Choroid plexus epithelial cell (primary cell): ENCODE measurements around the gene TPD52L1.
A peak's percentile ranks its signal among the peaks of the same experiment; 100 is the strongest.

Experiments
- DNase-seq: peaks from one replicate; pipeline ENCODE4 v3.0.0-alpha.2; 2010; ENCODE audit warnings: low read depth
- H3K4me3 ChIP-seq: 2 replicates; pipeline ENCODE4 v1.5.1; 2011; ENCODE audit warnings: low read depth, mild to moderate bottlenecking, control low read depth, low read length, moderate library complexity
- CTCF ChIP-seq: conservative IDR thresholded peaks from 2 replicates; pipeline ENCODE4 v1.5.1; 2011; ENCODE audit warnings: low read depth, mild to moderate bottlenecking, control low read depth, inconsistent platforms, low read length, moderate library complexity

The TPD52L1 gene

GRCh38 chr6:125306756-125307149 is 153.2 kb downstream of the TPD52L1 start:
- TF ChIP-seq CTCF, result no peak
- no peak overlapping the region for H3K4me3 ChIP-seq
- no peak for DNase-seq

- H3K4me3 ChIP-seq, result no peak overlapping the region
- DNase-seq, result peak; percentile 69
- no peak for TF ChIP-seq CTCF
These were observed 153.7 kb downstream of the TPD52L1 start for GRCh38 chr6:125307150-125307838.

GRCh38 chr6:125307964-125308615 is 154.5 kb downstream of the TPD52L1 start:
- TF ChIP-seq CTCF, result no peak

GRCh38 chr6:125310994-125311649 is 157.5 kb downstream of the TPD52L1 start:
- DNase-seq, result peak; percentile 85
- no peak overlapping the region for H3K4me3 ChIP-seq
- peak; percentile 71 for TF ChIP-seq CTCF

More at GRCh38 chr6:125307964-125308615, 154.5 kb downstream of the TPD52L1 start:
- no peak overlapping the region for H3K4me3 ChIP-seq
- DNase-seq, result no peak

- TF ChIP-seq CTCF, result no peak
- H3K4me3 ChIP-seq, result no peak overlapping the region
- no peak for DNase-seq
These were observed 158.9 kb downstream of the TPD52L1 start for GRCh38 chr6:125312478-125312877.

GRCh38 chr6:125312950-125313349 is 159.4 kb downstream of the TPD52L1 start:
- DNase-seq, result no peak
- no peak overlapping the region for H3K4me3 ChIP-seq
- no peak for TF ChIP-seq CTCF
